Peyer's patch (tissue), 4 donors: ENCODE data around the gene TOPAZ1. TPM values are rescaled to one million over a fixed set of nuclear protein-coding genes. Genes with fewer than 3 reads are reported as not detected.

Experiments
- DNase-seq, 3 donors: peaks; one replicate each; pipeline ENCODE4 v3.0.0-alpha.2; 2017 to 2019
- H3K27ac ChIP-seq, 4 donors: fragments of 200-600 bp; sonication (generic); one replicate each; pipeline ENCODE4 v1.5.1; 2016 to 2019
- H3K27me3 ChIP-seq, 2 donors: fragments of 200-600 bp; sonication (generic); one replicate each; pipeline ENCODE4 v1.5.1; 2019
- H3K36me3 ChIP-seq, 3 donors: fragments of 200-600 bp; sonication (generic); one replicate each; pipeline ENCODE4 v1.5.1; 2016 to 2019
- H3K4me1 ChIP-seq, 4 donors: fragments of 200-600 bp; sonication (generic); one replicate each; pipeline ENCODE4 v1.5.1; 2016 to 2019
- H3K4me3 ChIP-seq, 4 donors: fragments of 200-600 bp; sonication (generic); 1 replicate in 3 of 4; 2 replicates in 1 of 4; pipeline ENCODE4 v1.5.1; 2016 to 2019; ENCODE audit warnings: mild to moderate bottlenecking in 1 of 4
- H3K9me3 ChIP-seq, 4 donors: fragments of 200-600 bp; sonication (generic); one replicate each; pipeline ENCODE4 v1.5.1; 2016 to 2019; ENCODE audit warnings: mild to moderate bottlenecking in 1 of 4
- POLR2A ChIP-seq, 2 donors: fragments of 450-650 bp; IDR thresholded peaks; one replicate each; pipeline ENCODE4 v1.5.1; 2017; ENCODE audit warnings: antibody characterized with exemption in 2 of 2, mild to moderate bottlenecking in 2 of 2, moderate library complexity in 2 of 2
- total RNA-seq, 4 donors: library from RNA; depleted of rRNA; stranded (reverse); fragments of >200 nt; gene quantifications; one replicate each; pipeline ENCODE4 v1.1.0, GENCODE V29; 2016
- TF ChIP-seq, protein P1 (sequence below), 6 experiments: fragments of 450-650 bp in 4 of 6; fragments of 200-600 bp in 2 of 6; sonication (generic) in 1 of 6; IDR thresholded peaks; one replicate each; pipeline ENCODE4 v1.5.1; 2017 to 2019; ENCODE audit warnings: antibody characterized with exemption in 6 of 6, mild to moderate bottlenecking in 3 of 6, moderate library complexity in 1 of 6

The TOPAZ1 gene
- total RNA-seq, 4 donors from 2014 or later = not detected

DNA sequence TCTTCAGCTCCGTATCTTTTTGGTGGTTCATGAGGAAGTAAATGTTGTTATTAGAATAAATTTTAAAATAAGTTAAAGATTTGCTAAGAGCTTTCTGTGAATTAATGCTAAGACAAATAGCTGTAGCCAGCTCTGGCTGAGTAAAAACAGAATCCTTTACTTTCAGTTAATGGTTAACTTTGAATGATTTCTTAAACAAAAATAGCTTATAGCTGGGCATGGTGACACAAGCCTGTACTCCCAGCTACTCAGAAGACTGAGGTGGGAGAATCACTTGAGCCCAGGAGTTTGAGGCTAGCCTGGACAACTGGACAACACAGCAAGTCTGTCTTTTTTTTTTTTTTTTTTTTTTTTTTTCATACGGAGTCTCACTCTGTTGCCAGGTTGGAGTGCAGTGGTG, 121.9 kb downstream of the TOPAZ1 start:
- Histone ChIP-seq H3K27ac (no peak overlapping the region), H3K4me1 (no peaks in the 10 kb centered on the region), H3K27me3 (no peaks in the 10 kb centered on the region), H3K36me3 (peaks cover 0 to 23% (median 0%) of the 10 kb centered on the region in 3 donors), H3K9me3 (no peaks in the 10 kb centered on the region), H3K4me3 (no peak overlapping the region)
- no peak for DNase-seq
- TF ChIP-seq POLR2A (IDR thresholded peaks at IDR 0.05) = no peak
- TF ChIP-seq, protein P1, sequence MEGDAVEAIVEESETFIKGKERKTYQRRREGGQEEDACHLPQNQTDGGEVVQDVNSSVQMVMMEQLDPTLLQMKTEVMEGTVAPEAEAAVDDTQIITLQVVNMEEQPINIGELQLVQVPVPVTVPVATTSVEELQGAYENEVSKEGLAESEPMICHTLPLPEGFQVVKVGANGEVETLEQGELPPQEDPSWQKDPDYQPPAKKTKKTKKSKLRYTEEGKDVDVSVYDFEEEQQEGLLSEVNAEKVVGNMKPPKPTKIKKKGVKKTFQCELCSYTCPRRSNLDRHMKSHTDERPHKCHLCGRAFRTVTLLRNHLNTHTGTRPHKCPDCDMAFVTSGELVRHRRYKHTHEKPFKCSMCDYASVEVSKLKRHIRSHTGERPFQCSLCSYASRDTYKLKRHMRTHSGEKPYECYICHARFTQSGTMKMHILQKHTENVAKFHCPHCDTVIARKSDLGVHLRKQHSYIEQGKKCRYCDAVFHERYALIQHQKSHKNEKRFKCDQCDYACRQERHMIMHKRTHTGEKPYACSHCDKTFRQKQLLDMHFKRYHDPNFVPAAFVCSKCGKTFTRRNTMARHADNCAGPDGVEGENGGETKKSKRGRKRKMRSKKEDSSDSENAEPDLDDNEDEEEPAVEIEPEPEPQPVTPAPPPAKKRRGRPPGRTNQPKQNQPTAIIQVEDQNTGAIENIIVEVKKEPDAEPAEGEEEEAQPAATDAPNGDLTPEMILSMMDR (IDR thresholded peaks at IDR 0.05) = no peak

DNA sequence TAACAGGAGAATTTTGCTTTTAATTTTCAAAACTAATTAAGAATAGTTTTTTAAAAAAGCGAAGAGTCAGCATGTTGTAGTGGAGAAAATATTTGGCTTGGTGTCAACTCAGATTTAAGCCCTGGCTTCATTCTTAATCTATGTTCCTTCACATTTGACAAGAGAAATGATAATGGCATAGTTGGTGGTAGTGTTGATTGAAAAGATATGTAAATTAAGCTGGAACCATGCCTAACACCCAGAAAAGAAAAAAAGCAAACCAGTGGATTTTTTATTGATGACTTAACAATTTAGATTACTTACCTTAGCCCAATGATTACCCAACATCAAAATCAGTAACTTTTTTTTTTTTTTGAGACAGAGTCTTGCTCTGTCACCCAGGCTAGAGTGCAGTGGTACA, 124.3 kb downstream of the TOPAZ1 start:
- DNase-seq = no peak
- H3K4me1 ChIP-seq = no peaks in the 10 kb centered on the region
- no peaks in the 10 kb centered on the region for H3K9me3 ChIP-seq
- H3K4me3 ChIP-seq = no peak overlapping the region
- no peaks in the 10 kb centered on the region for H3K27me3 ChIP-seq
- no peak overlapping the region for H3K27ac ChIP-seq
- H3K36me3 ChIP-seq = peaks cover 0 to 17% (median 0%) of the 10 kb centered on the region in 3 donors
- no peak for TF ChIP-seq POLR2A (IDR thresholded peaks at IDR 0.05)
- TF ChIP-seq, protein P1 (IDR thresholded peaks at IDR 0.05) = no peak

DNA sequence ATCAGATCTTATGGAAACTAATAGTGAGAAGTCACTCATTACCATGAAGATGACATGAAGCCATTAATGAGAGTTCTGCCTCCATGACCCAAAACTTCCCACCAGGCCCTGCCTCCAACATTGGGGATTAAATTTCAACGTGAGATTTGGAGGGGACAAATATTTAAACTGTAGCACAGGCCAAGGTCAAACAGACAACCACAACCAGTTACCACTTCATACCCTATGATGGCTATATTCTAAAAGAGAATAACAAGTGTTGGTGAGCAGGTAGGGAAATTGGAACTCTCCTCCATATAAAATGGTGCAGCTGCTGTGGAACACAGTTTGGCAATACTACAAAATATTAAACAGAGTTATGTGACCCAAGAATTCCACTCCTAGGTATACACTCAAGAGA, 133.8 kb downstream of the TOPAZ1 start:
- peaks cover 0 to 13% (median 0%) of the 10 kb centered on the region in 3 donors for H3K36me3 ChIP-seq
- H3K4me3 ChIP-seq = no peak overlapping the region
- TF ChIP-seq, protein P1 (IDR thresholded peaks at IDR 0.05) = no peak
- TF ChIP-seq POLR2A (IDR thresholded peaks at IDR 0.05) = no peak
- no peak for DNase-seq
- H3K27me3 ChIP-seq = no peaks in the 10 kb centered on the region
- no peaks in the 10 kb centered on the region for H3K4me1 ChIP-seq
- no peak overlapping the region for H3K27ac ChIP-seq
- no peaks in the 10 kb centered on the region for H3K9me3 ChIP-seq

Other genes starting within 250 kb of the TOPAZ1 start
- 10 to 100 TPM; 14.7 to 25.9 (median 17.8) TPM for gene TCAIM, start 96.9 kb downstream of the TOPAZ1 start, total RNA-seq
- gene ZNF445, start 235.8 kb downstream of the TOPAZ1 start, total RNA-seq = 10 to 100 TPM in 2 of 4 donors, 1 to 10 TPM in 2; 5.4 to 17.3 (median 10.5) TPM